NCI-H226 (cell line): ENCODE measurements around the gene C5AR2.

Experiments used
- DNase-seq: peaks from one replicate; pipeline ENCODE4 v3.0.0-alpha.2; 2015

Gene C5AR2

GRCh38 chr19:47390533-47391488, 58.8 kb downstream of the C5AR2 start:
- DNase-seq = no peak

GRCh38 chr19:47391510-47392223, 59.7 kb downstream of the C5AR2 start:
- peak; percentile 48 for DNase-seq
